Measurements from ENCODE around the gene TOP3B. TPM values are rescaled to one million over a fixed set of nuclear protein-coding genes. Genes with fewer than 3 reads are reported as not detected.

TOP3B gene
- total RNA-seq, 2 experiments from 2014 or later = 82.6 to 98.7 TPM

- Histone ChIP-seq H2AFZ (ENCODE audit: low read length) (no peak overlapping the region), H3K4me1 (ENCODE audit: insufficient read depth, low read length, poor library complexity, severe bottlenecking) (no peaks in the 10 kb centered on the region), H3K9me3 (ENCODE audit: low read length) (no peaks in the 10 kb centered on the region), H3K36me3 (ENCODE audit: insufficient read depth, low read length) (peaks cover 94% of the 10 kb centered on the region), H3K9me2 (ENCODE audit: insufficient read depth, low read length) (no peaks in the 10 kb centered on the region), H3K27ac (ENCODE audit: low read depth, low read length, poor library complexity, severe bottlenecking) (no peak overlapping the region), H4K20me1 (ENCODE audit: insufficient read depth, low read length) (no peaks in the 10 kb centered on the region), H3K4me2 (ENCODE audit: low read length) (no peak overlapping the region), H3K79me2 (ENCODE audit: insufficient read depth, low read depth, low read length) (no peaks in the 10 kb centered on the region), H3K4me3 (ENCODE audit: low read depth, low read length, poor library complexity, severe bottlenecking) (no peak overlapping the region)
- no TSS peak for BruUV-seq (replicated peaks)
- no peak for DNase-seq (ENCODE audit: low spot score)
- intact Hi-C loops (cut with micrococcal nuclease; ENCODE audit: unreplicated experiment) = no loop called here
- CTCF ChIA-PET (ENCODE audit: unreplicated experiment) = no interaction called here
- TF ChIP-seq, protein P1, sequence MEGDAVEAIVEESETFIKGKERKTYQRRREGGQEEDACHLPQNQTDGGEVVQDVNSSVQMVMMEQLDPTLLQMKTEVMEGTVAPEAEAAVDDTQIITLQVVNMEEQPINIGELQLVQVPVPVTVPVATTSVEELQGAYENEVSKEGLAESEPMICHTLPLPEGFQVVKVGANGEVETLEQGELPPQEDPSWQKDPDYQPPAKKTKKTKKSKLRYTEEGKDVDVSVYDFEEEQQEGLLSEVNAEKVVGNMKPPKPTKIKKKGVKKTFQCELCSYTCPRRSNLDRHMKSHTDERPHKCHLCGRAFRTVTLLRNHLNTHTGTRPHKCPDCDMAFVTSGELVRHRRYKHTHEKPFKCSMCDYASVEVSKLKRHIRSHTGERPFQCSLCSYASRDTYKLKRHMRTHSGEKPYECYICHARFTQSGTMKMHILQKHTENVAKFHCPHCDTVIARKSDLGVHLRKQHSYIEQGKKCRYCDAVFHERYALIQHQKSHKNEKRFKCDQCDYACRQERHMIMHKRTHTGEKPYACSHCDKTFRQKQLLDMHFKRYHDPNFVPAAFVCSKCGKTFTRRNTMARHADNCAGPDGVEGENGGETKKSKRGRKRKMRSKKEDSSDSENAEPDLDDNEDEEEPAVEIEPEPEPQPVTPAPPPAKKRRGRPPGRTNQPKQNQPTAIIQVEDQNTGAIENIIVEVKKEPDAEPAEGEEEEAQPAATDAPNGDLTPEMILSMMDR (conservative IDR thresholded peaks at IDR 0.05; ENCODE audit: low read length) = no peak
- TF ChIP-seq EZH2phosphoT487 (IDR thresholded peaks at IDR 0.05; ENCODE audit: borderline replicate concordance, low read depth, low read length) = no peak
- POLR2A ChIA-PET = interaction anchor here (0.5 kb wide), 1 partner anchor 63 kb away, joined by 4 read pairs; no protein-coding TSS in a partner anchor
Observed at GRCh38 chr22:21967693-21968271, 14.8 kb downstream of the TOP3B start.

DNA sequence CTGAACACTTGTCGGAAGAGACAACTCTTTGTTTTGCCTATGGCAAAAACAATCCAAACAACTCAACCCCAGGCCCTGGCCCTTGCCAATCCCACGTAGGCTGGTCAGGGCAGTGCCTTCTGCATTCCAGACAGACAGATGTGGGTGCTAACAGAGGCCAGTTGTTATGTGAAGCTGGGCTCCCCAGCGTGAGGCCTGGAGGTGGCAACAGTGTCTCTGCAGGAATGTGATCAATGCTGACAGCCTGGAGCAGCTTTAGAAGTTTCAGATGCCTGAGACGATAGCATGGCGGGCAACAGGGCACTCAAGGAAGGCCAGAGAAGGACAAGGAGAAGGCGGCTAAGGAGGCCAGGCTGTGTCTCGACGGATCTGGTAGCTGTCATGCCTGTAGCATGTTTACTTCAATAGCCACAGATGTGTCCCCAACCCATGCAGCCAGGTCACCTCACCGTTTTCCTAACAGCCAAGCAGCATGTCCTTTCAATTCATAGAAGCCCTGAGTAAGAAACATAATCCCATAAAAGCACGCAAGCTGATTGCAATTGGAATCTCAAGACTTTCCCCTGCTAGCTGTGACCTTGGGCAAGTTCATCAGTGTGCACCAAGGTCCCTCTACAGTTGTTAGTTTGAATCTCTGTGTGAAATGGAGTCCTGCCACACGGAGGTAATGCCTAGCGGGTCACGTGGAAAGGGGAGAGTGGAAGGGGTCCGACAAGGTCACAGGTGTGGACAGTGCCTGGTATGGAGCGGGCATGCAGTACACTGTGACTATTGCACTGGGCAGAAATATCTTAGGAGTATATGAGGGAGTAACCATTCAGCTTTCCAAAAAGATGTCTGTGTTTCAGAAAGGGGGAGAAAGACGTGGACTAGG lies 15.7 kb downstream of the TOP3B start:
- H3K27ac ChIP-seq (ENCODE audit: low read depth, low read length, poor library complexity, severe bottlenecking) = no peak overlapping the region
- no peaks in the 10 kb centered on the region for H3K4me1 ChIP-seq (ENCODE audit: insufficient read depth, low read length, poor library complexity, severe bottlenecking)
- no peaks in the 10 kb centered on the region for H3K9me2 ChIP-seq (ENCODE audit: insufficient read depth, low read length)
- H2AFZ ChIP-seq (ENCODE audit: low read length) = no peak overlapping the region
- no peak overlapping the region for H3K4me3 ChIP-seq (ENCODE audit: low read depth, low read length, poor library complexity, severe bottlenecking)
- CTCF ChIA-PET (ENCODE audit: unreplicated experiment) = no interaction called here
- TF ChIP-seq, protein P1 (conservative IDR thresholded peaks at IDR 0.05; ENCODE audit: low read length) = no peak
- TF ChIP-seq EZH2phosphoT487 (IDR thresholded peaks at IDR 0.05; ENCODE audit: borderline replicate concordance, low read depth, low read length) = no peak
- no TSS peak for BruUV-seq (replicated peaks)
- peaks cover 94% of the 10 kb centered on the region for H3K36me3 ChIP-seq (ENCODE audit: insufficient read depth, low read length)
- DNase-seq (ENCODE audit: low spot score) = no peak
- POLR2A ChIA-PET = interaction anchor here (0.5 kb wide), 1 partner anchor 62 kb away, joined by 4 read pairs; no protein-coding TSS in a partner anchor
- intact Hi-C loops (cut with micrococcal nuclease; ENCODE audit: unreplicated experiment) = no loop called here
- H4K20me1 ChIP-seq (ENCODE audit: insufficient read depth, low read length) = no peaks in the 10 kb centered on the region
- H3K9me3 ChIP-seq (ENCODE audit: low read length) = no peaks in the 10 kb centered on the region
- no peaks in the 10 kb centered on the region for H3K79me2 ChIP-seq (ENCODE audit: insufficient read depth, low read depth, low read length)
- no peak overlapping the region for H3K4me2 ChIP-seq (ENCODE audit: low read length)
